HEK293 (cell line): ENCODE data around the gene TDP2.
"Not testable (repeated sequence)": the region's sequence is repeated elsewhere in the genome, so short reads cannot be mapped to it uniquely, and the experiment has no call there.

Experiments used
- CTCF ChIA-PET: fragments of 350-600 bp; formaldehyde crosslinking; extraction: SDS; loops from one replicate; lab custom pipeline; 2021; ENCODE audit warnings: antibody characterized with exemption; lab: Yijun Ruan, JAX
- POLR2A ChIA-PET: fragments of 300-600 bp; formaldehyde crosslinking; extraction: SDS; loops from one replicate; lab custom pipeline; 2020; ENCODE audit warnings: antibody characterized with exemption, inconsistent platforms; lab: Yijun Ruan, JAX
- H3K27ac ChIP-seq: fragments of 200-500 bp; sonication (Bioruptor generic); 2 replicates; pipeline ENCODE4 v1.5.1; 2014; ENCODE audit warnings: low read depth, low read length, control low read depth, inconsistent platforms; ENCODE audit errors: extremely low read depth
- H3K36me3 ChIP-seq, 2 experiments: fragments of 200-500 bp in 1 of 2; sonication (Bioruptor generic) in 1 of 2; 1 replicate in 1 of 2; 2 replicates in 1 of 2; pipeline ENCODE4 v1.5.1; 2014 to 2017; ENCODE audit warnings: inconsistent platforms in 2 of 2, low read length in 2 of 2; ENCODE audit not compliant: control insufficient read depth in 2 of 2, insufficient read depth in 1 of 2
- H3K4me1 ChIP-seq: fragments of 200-500 bp; sonication (Bioruptor generic); 2 replicates; pipeline ENCODE4 v1.5.1; 2014; ENCODE audit warnings: mild to moderate bottlenecking, low read length, inconsistent platforms; ENCODE audit not compliant: control insufficient read depth, insufficient read depth
- H3K4me3 ChIP-seq: 2 replicates; pipeline ENCODE4 v1.5.1; 2011; ENCODE audit warnings: low read depth, mild to moderate bottlenecking, control low read depth, low read length, moderate library complexity
- H3K9me3 ChIP-seq: fragments of 200-500 bp; sonication (Bioruptor generic); 2 replicates; pipeline ENCODE4 v1.5.1; 2014; ENCODE audit warnings: low read depth, low read length, inconsistent platforms; ENCODE audit not compliant: control insufficient read depth, insufficient read depth
- MZF1 ChIP-seq: fragments of 450-650 bp; formaldehyde crosslinking; IDR thresholded peaks from 2 replicates; pipeline ENCODE4 v1.5.1; 2017; ENCODE audit warnings: missing biosample characterization, missing genetic modification characterization, borderline replicate concordance
- SETDB1 ChIP-seq: IDR thresholded peaks from one replicate; pipeline ENCODE4 v1.6.1; 2017; ENCODE audit warnings: mild to moderate bottlenecking, low read length, moderate library complexity, mixed read lengths; ENCODE audit not compliant: insufficient read length
- TRIM28 ChIP-seq: IDR thresholded peaks from 2 replicates; pipeline ENCODE4 v1.6.1; 2011; ENCODE audit warnings: low read length, control low read depth, borderline replicate concordance
- ZBTB48 ChIP-seq: fragments of 450-650 bp; formaldehyde crosslinking; IDR thresholded peaks from 2 replicates; pipeline ENCODE4 v1.5.1; 2016; ENCODE audit warnings: missing biosample characterization, missing genetic modification characterization
- ZBTB6 ChIP-seq: fragments of 450-650 bp; formaldehyde crosslinking; IDR thresholded peaks from 2 replicates; pipeline ENCODE4 v1.5.1; 2017; ENCODE audit warnings: missing biosample characterization, missing genetic modification characterization
- ZNF10 ChIP-seq: fragments of 450-650 bp; formaldehyde crosslinking; IDR thresholded peaks from 2 replicates; pipeline ENCODE4 v1.5.1; 2017; ENCODE audit warnings: missing biosample characterization, missing genetic modification characterization
- ZNF16 ChIP-seq: fragments of 450-650 bp; formaldehyde crosslinking; IDR thresholded peaks from 2 replicates; pipeline ENCODE4 v1.5.1; 2016; ENCODE audit warnings: low read depth, missing biosample characterization, missing genetic modification characterization
- ZNF18 ChIP-seq: fragments of 450-650 bp; formaldehyde crosslinking; IDR thresholded peaks from 2 replicates; pipeline ENCODE4 v1.5.1; 2016; ENCODE audit warnings: missing biosample characterization, missing genetic modification characterization
- ZNF23 ChIP-seq: fragments of 450-650 bp; formaldehyde crosslinking; IDR thresholded peaks from 2 replicates; pipeline ENCODE4 v1.5.1; 2016; ENCODE audit warnings: missing biosample characterization, missing genetic modification characterization, borderline replicate concordance
- ZNF26 ChIP-seq: fragments of 450-650 bp; formaldehyde crosslinking; IDR thresholded peaks from 2 replicates; pipeline ENCODE4 v1.5.1; 2016; ENCODE audit warnings: missing biosample characterization, missing genetic modification characterization
- ZNF514 ChIP-seq: fragments of 450-650 bp; formaldehyde crosslinking; IDR thresholded peaks from 2 replicates; pipeline ENCODE4 v1.5.1; 2016; ENCODE audit warnings: missing biosample characterization, missing genetic modification characterization
- ZNF518A ChIP-seq: fragments of 450-650 bp; formaldehyde crosslinking; conservative IDR thresholded peaks from 2 replicates; pipeline ENCODE4 v1.5.1; 2016; ENCODE audit warnings: low read depth, missing biosample characterization, missing genetic modification characterization
- ZNF558 ChIP-seq: fragments of 450-650 bp; formaldehyde crosslinking; IDR thresholded peaks from 2 replicates; pipeline ENCODE4 v1.5.1; 2016; ENCODE audit warnings: missing biosample characterization, missing genetic modification characterization
- ZNF610 ChIP-seq: fragments of 450-650 bp; formaldehyde crosslinking; IDR thresholded peaks from 2 replicates; pipeline ENCODE4 v1.5.1; 2016; ENCODE audit warnings: missing biosample characterization, missing genetic modification characterization, borderline replicate concordance
- ZNF626 ChIP-seq: fragments of 450-650 bp; sonication (Bioruptor Pico); formaldehyde crosslinking; IDR thresholded peaks from 2 replicates; pipeline ENCODE4 v1.5.1; 2018; ENCODE audit warnings: missing biosample characterization, missing genetic modification characterization, inconsistent platforms

Gene TDP2

GRCh38 chr6:24683297-24684296 is 16.9 kb upstream of the TDP2 start (continued):
- TF ChIP-seq ZNF18 (no peak), MZF1 (tag by site-specific recombination) (no peak), ZBTB6 (tag by site-specific recombination) (no peak), ZBTB48 (tag by site-specific recombination) (no peak)
- TF ChIP-seq, all 188 proteins: peak for 0

GRCh38 chr6:24680582-24680981 is 13.9 kb upstream of the TDP2 start:
- TF ChIP-seq ZNF10 (no peak), ZNF23 (tag by site-specific recombination) (no peak)
- Histone ChIP-seq H3K27ac (no peak overlapping the region), H3K4me3 (no peak overlapping the region), H3K4me1 (0 out of 2 replicates have a peak, but pooled peaks cover 2% of the 10 kb centered on the region), H3K36me3 (no peaks in the 10 kb centered on the region), H3K9me3 (no peaks in the 10 kb centered on the region)
- ChIA-PET CTCF (interaction anchor here (0.6 kb wide), 2 partner anchors 11 to 79 kb away, joined by 3 read pairs; no protein-coding TSS in a partner anchor), POLR2A (no interaction called here)

- H3K36me3 ChIP-seq, H3K4me1 ChIP-seq, H3K9me3 ChIP-seq, H3K4me3 ChIP-seq, CTCF ChIA-PET, H3K27ac ChIP-seq, POLR2A ChIA-PET: not testable (repeated sequence)
Measured at GRCh38 chr6:24678792-24679352, 12.2 kb upstream of the TDP2 start.

- H3K4me1 ChIP-seq = no peaks in the 10 kb centered on the region
- TF ChIP-seq ZNF26 (tag by site-specific recombination) (peak; percentile 29; the same call in 1 of the 2 replicates), ZNF626 (tag by site-specific recombination) (peak; percentile 93), ZNF514 (tag by site-specific recombination) (no peak), TRIM28 (peak; percentile 92; the same call in 1 of the 2 replicates), ZNF610 (peak; percentile 58; the same call in 1 of the 2 replicates), ZNF518A (tag by site-specific recombination) (peak; percentile 43; the same call in 1 of the 2 replicates), ZNF16 (tag by site-specific recombination) (no peak), SETDB1 (peak; percentile 99), ZNF558 (tag by site-specific recombination) (peak; percentile 27; the same call in 1 of the 2 replicates)
- no peak overlapping the region for H3K27ac ChIP-seq
- no peaks in the 10 kb centered on the region for H3K36me3 ChIP-seq
- ChIA-PET CTCF (interaction anchor here (1.5 to 2.7 kb wide), 2 partner anchors 90 to 92 kb away, joined by 3 to 9 read pairs; no protein-coding TSS in a partner anchor), POLR2A (no interaction called here)
- no peaks in the 10 kb centered on the region for H3K9me3 ChIP-seq
- no peak overlapping the region for H3K4me3 ChIP-seq
Measured at GRCh38 chr6:24673625-24674024, 6.9 kb upstream of the TDP2 start.
